Coronary artery (tissue), 2 donors: ENCODE measurements around the gene PAPPA.

Experiments used
- DNase-seq: peaks from one replicate; pipeline ENCODE4 v3.0.0-alpha.2; 2017; ENCODE audit warnings: low spot score
- H3K27ac ChIP-seq, 2 donors: fragments of 200-600 bp; sonication (generic); one replicate each; pipeline ENCODE4 v1.5.1; 2016 to 2019
- H3K4me3 ChIP-seq: fragments of 200-600 bp; sonication (generic); 2 replicates; pipeline ENCODE4 v1.5.1; 2016; ENCODE audit warnings: mild to moderate bottlenecking, moderate library complexity
- TF ChIP-seq, protein P1 (sequence below): fragments of 200-600 bp; sonication (generic); IDR thresholded peaks from one replicate; pipeline ENCODE4 v1.5.1; 2019; ENCODE audit warnings: antibody characterized with exemption

Gene PAPPA

DNA sequence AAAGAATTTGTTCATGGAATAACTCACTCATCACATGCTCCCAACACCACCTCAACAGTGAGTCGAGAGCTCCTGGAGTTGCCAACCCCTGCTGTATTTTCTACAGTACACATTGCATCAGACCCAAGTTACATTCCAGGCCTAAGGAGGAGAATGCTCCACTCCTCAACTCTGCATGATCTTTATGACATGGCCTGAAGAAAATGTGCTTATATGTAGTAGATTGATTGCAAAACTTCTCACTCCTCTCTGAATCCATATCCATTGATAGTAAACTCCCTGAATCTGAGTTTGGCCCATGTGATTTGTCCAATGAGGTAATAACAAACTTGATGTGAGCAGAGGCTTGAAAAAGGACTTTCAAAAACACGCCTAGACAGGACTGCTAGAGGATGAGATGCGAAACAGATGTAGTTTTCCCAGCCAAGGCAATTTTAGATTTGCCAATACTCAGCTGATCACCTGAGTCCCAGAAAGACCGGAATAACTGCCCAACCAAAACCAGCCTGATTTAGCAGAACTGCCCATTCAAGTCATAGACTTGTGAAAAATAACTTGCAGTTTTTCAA, 29.0 kb upstream of the PAPPA start:
- no peak overlapping the region for H3K27ac ChIP-seq
- H3K4me3 ChIP-seq: no peak overlapping the region
- TF ChIP-seq, protein P1, sequence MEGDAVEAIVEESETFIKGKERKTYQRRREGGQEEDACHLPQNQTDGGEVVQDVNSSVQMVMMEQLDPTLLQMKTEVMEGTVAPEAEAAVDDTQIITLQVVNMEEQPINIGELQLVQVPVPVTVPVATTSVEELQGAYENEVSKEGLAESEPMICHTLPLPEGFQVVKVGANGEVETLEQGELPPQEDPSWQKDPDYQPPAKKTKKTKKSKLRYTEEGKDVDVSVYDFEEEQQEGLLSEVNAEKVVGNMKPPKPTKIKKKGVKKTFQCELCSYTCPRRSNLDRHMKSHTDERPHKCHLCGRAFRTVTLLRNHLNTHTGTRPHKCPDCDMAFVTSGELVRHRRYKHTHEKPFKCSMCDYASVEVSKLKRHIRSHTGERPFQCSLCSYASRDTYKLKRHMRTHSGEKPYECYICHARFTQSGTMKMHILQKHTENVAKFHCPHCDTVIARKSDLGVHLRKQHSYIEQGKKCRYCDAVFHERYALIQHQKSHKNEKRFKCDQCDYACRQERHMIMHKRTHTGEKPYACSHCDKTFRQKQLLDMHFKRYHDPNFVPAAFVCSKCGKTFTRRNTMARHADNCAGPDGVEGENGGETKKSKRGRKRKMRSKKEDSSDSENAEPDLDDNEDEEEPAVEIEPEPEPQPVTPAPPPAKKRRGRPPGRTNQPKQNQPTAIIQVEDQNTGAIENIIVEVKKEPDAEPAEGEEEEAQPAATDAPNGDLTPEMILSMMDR: no peak
- no peak for DNase-seq

DNA sequence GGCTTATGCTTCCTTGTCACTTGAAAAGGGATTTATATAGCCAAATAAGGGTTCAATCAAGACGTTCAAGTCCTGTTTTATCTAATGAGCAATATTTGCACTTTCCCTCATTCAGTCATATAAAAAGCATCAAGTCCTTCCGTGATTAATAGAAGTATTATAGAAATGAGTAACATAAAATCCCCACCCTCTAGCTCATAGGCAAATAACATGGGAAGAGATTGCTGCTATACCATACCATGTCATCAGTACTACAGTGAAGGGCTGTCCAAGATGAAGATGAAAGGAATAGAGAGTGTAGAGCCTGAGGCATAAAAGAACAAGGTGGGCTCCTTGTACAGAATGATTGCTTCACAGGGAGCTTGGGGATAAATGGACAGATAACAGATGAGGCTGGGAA, 20.4 kb upstream of the PAPPA start:
- TF ChIP-seq, protein P1: no peak

GRCh38 chr9:116134975-116135374, 18.6 kb upstream of the PAPPA start:
- Histone ChIP-seq H3K27ac (no peak overlapping the region), H3K4me3 (no peak overlapping the region)
- no peak for DNase-seq
- TF ChIP-seq, protein P1: no peak

More for the DNA sequence above, 20.4 kb upstream of the PAPPA start:
- DNase-seq: no peak
- H3K27ac ChIP-seq: no peak overlapping the region
- H3K4me3 ChIP-seq: no peak overlapping the region

GRCh38 chr9:116137010-116137409, 16.6 kb upstream of the PAPPA start:
- TF ChIP-seq, protein P1: no peak
- DNase-seq: no peak
- no peak overlapping the region for H3K27ac ChIP-seq
- no peak overlapping the region for H3K4me3 ChIP-seq

GRCh38 chr9:116137581-116137980, 16.0 kb upstream of the PAPPA start:
- Histone ChIP-seq H3K27ac (no peak overlapping the region), H3K4me3 (no peak overlapping the region)
- TF ChIP-seq, protein P1: no peak
- no peak for DNase-seq

DNA sequence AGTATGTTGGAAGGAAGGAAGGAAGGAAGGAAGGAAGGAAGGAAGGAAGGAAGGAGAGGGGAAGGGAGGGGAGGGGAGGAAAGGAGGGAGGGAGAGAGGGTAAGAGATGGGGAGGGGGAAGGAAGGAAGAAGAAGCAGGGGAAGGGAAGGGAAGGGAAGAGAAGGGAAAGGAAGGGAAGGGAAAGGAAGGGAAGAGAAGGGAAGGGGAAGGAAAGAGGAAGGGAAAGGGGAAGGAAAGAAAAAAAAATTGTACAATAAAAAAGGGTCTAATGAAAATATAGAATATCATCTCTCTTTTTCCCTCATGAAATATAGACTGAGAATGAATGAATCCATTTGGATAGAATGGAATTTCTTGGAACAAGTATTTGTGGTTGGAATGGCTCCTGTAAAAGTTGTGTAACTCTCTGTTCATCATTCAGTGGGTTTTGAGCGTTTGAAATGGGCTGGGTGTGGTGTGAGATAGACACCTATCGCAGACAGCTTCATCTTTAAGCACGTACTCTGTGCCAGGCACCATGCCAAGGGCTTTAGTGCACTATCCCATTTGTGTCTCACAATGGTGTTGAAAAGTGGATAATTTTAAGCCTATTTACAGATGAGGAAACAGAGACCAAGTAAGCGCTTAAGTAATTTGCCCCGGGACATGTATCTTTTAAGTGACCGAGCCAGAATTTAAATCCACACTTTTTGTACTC, 11.6 kb upstream of the PAPPA start:
- no peak for DNase-seq
- H3K27ac ChIP-seq: no peak overlapping the region
- no peak overlapping the region for H3K4me3 ChIP-seq
- TF ChIP-seq, protein P1: no peak
